ENCODE measurements around the gene PTPRB. TPM values are rescaled to one million over a fixed set of nuclear protein-coding genes. Genes with fewer than 3 reads are reported as not detected.

PTPRB gene
- total RNA-seq, 1 experiment from 2014 or later: 0.33 TPM

GRCh38 chr12:70487440-70487839, 149.8 kb downstream of the PTPRB start:
- no peak for ATAC-seq
- Histone ChIP-seq H3K4me3 (ENCODE audit: low read depth in 2 of 2, low read length in 2 of 2) (no peak overlapping the region), H3K4me1 (ENCODE audit: control insufficient read depth, insufficient read depth, low read length) (no peaks in the 10 kb centered on the region), H3K27me3 (ENCODE audit: control insufficient read depth, insufficient read depth, low read length) (no peaks in the 10 kb centered on the region), H3K9me3 (ENCODE audit: control insufficient read depth, insufficient read depth, low read depth, low read length) (no peaks in the 10 kb centered on the region), H3K36me3 (ENCODE audit: control insufficient read depth, insufficient read depth, low read length) (no peaks in the 10 kb centered on the region), H3K27ac (ENCODE audit: low read length) (no peak overlapping the region)
- ChIA-PET CTCF (no interaction called here), POLR2A (interaction anchor here (0.5 kb wide), 1 partner anchor 1345 kb away, joined by 4 read pairs; no protein-coding TSS in a partner anchor)
- BruUV-seq (replicated peaks): no TSS peak
- in situ Hi-C loops (cut with HindIII; ENCODE audit: low pct_unique_long_range_greater_than_20kb, low sequenced_read_pairs): no loop called here
- intact Hi-C loops (cut with micrococcal nuclease; ENCODE audit: unreplicated experiment): no loop called here
- no peak for DNase-seq (ENCODE audit: low read depth, low spot score)
- no peak for TF ChIP-seq CTCF (IDR thresholded peaks at IDR 0.05)
- no peak for TF ChIP-seq TCF7L2 (IDR thresholded peaks at IDR 0.05; ENCODE audit: low read depth, low read length)
- TF ChIP-seq POLR2AphosphoS5 (IDR thresholded peaks at IDR 0.05; ENCODE audit: low read depth, low read length): no peak
- TF ChIP-seq SIN3A (IDR thresholded peaks at IDR 0.05; ENCODE audit: borderline replicate concordance, insufficient read depth, low read depth, low read length): no peak

- Histone ChIP-seq H3K36me3 (ENCODE audit: control insufficient read depth, insufficient read depth, low read length) (no peaks in the 10 kb centered on the region), H3K27ac (ENCODE audit: low read length) (no peak overlapping the region), H3K4me1 (ENCODE audit: control insufficient read depth, insufficient read depth, low read length) (no peaks in the 10 kb centered on the region), H3K4me3 (ENCODE audit: low read depth in 2 of 2, low read length in 2 of 2) (no peak overlapping the region), H3K9me3 (ENCODE audit: control insufficient read depth, insufficient read depth, low read depth, low read length) (no peaks in the 10 kb centered on the region), H3K27me3 (ENCODE audit: control insufficient read depth, insufficient read depth, low read length) (no peaks in the 10 kb centered on the region)
- intact Hi-C loops (cut with micrococcal nuclease; ENCODE audit: unreplicated experiment): no loop called here
- TF ChIP-seq POLR2AphosphoS5 (IDR thresholded peaks at IDR 0.05; ENCODE audit: low read depth, low read length): no peak
- TF ChIP-seq, protein P1, sequence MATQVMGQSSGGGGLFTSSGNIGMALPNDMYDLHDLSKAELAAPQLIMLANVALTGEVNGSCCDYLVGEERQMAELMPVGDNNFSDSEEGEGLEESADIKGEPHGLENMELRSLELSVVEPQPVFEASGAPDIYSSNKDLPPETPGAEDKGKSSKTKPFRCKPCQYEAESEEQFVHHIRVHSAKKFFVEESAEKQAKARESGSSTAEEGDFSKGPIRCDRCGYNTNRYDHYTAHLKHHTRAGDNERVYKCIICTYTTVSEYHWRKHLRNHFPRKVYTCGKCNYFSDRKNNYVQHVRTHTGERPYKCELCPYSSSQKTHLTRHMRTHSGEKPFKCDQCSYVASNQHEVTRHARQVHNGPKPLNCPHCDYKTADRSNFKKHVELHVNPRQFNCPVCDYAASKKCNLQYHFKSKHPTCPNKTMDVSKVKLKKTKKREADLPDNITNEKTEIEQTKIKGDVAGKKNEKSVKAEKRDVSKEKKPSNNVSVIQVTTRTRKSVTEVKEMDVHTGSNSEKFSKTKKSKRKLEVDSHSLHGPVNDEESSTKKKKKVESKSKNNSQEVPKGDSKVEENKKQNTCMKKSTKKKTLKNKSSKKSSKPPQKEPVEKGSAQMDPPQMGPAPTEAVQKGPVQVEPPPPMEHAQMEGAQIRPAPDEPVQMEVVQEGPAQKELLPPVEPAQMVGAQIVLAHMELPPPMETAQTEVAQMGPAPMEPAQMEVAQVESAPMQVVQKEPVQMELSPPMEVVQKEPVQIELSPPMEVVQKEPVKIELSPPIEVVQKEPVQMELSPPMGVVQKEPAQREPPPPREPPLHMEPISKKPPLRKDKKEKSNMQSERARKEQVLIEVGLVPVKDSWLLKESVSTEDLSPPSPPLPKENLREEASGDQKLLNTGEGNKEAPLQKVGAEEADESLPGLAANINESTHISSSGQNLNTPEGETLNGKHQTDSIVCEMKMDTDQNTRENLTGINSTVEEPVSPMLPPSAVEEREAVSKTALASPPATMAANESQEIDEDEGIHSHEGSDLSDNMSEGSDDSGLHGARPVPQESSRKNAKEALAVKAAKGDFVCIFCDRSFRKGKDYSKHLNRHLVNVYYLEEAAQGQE (IDR thresholded peaks at IDR 0.05; ENCODE audit: insufficient read depth in 1 of 2, low read depth in 2 of 2, low read length in 1 of 2): no peak
- TF ChIP-seq SIN3A (IDR thresholded peaks at IDR 0.05; ENCODE audit: borderline replicate concordance, insufficient read depth, low read depth, low read length): no peak
- TF ChIP-seq CTCF (IDR thresholded peaks at IDR 0.05): no peak
- no peak for TF ChIP-seq TCF7L2 (IDR thresholded peaks at IDR 0.05; ENCODE audit: low read depth, low read length)
- in situ Hi-C loops (cut with HindIII; ENCODE audit: low pct_unique_long_range_greater_than_20kb, low sequenced_read_pairs): no loop called here
- DNase-seq (ENCODE audit: low read depth, low spot score) (no peak), ATAC-seq (no peak)
- no TSS peak for BruUV-seq (replicated peaks)
- ChIA-PET POLR2A (no interaction called here), CTCF (no interaction called here)
Measured at GRCh38 chr12:70486588-70486987, 150.6 kb downstream of the PTPRB start.

Data from Panc1 (cell line).